DND-41 (cell line): ENCODE data around the gene SBF1.

Experiments
- ATAC-seq: fragments of 200-7000 bp; cut with Tn5 transposase; 3 replicates; pipeline ENCODE4 v1.9.1; 2021; ENCODE audit warnings: low read depth; ENCODE audit not compliant: insufficient read depth
- DNase-seq: peaks from one replicate; pipeline ENCODE4 v3.0.0-alpha.2; 2020
- H2AFZ ChIP-seq: 2 replicates; pipeline ENCODE4 v1.6.0; 2012; ENCODE audit warnings: low read depth, low read length
- H3K27ac ChIP-seq: 2 replicates; pipeline ENCODE4 v1.5.1; 2012; ENCODE audit warnings: low read length, inconsistent platforms
- H3K27me3 ChIP-seq: fragments of 200-600 bp; sonication (generic); 2 replicates; pipeline ENCODE4 v1.6.0; 2012; ENCODE audit warnings: low read length, mild to moderate bottlenecking, inconsistent platforms; ENCODE audit not compliant: insufficient read depth, poor library complexity
- H3K36me3 ChIP-seq: 2 replicates; pipeline ENCODE4 v1.5.1; 2012; ENCODE audit warnings: low read length, inconsistent platforms; ENCODE audit not compliant: insufficient read depth
- H3K4me1 ChIP-seq: 2 replicates; pipeline ENCODE4 v1.5.1; 2012; ENCODE audit warnings: mild to moderate bottlenecking, low read length; ENCODE audit not compliant: insufficient read depth
- H3K4me2 ChIP-seq: 2 replicates; pipeline ENCODE4 v1.6.0; 2012; ENCODE audit warnings: mild to moderate bottlenecking, moderate library complexity, low read length, inconsistent platforms; ENCODE audit not compliant: insufficient read depth
- H3K4me3 ChIP-seq, 2 experiments: fragments of 200-600 bp in 1 of 2; shearing (Covaris generic) in 1 of 2; 2 replicates each; pipeline ENCODE4 v1.5.1; 2012 to 2016; ENCODE audit warnings: inconsistent platforms in 2 of 2, low read length in 2 of 2, mild to moderate bottlenecking in 2 of 2, low read depth in 1 of 2, moderate library complexity in 1 of 2
- H3K79me2 ChIP-seq: 2 replicates; pipeline ENCODE4 v1.6.0; 2012; ENCODE audit warnings: low read length, inconsistent platforms; ENCODE audit not compliant: insufficient read depth
- H3K9ac ChIP-seq: 2 replicates; pipeline ENCODE4 v1.6.0; 2012; ENCODE audit warnings: low read depth, mild to moderate bottlenecking, inconsistent platforms, low read length, moderate library complexity
- H3K9me3 ChIP-seq: 2 replicates; pipeline ENCODE4 v1.5.1; 2012; ENCODE audit warnings: low read length, moderate library complexity, mild to moderate bottlenecking, inconsistent platforms; ENCODE audit not compliant: insufficient read depth, severe bottlenecking
- H4K20me1 ChIP-seq: 2 replicates; pipeline ENCODE4 v1.6.0; 2012; ENCODE audit warnings: low read length; ENCODE audit not compliant: insufficient read depth
- EZH2 ChIP-seq: IDR thresholded peaks from 3 replicates; pipeline ENCODE4 v1.6.1; 2012; ENCODE audit warnings: borderline replicate concordance, low read depth, mild to moderate bottlenecking, moderate library complexity, low read length, inconsistent platforms; ENCODE audit not compliant: severe bottlenecking
- TF ChIP-seq, protein P1 (sequence below): IDR thresholded peaks from 2 replicates; pipeline ENCODE4 v1.5.1; 2012; ENCODE audit warnings: borderline replicate concordance, low read length, moderate library complexity, mild to moderate bottlenecking; ENCODE audit not compliant: poor library complexity, severe bottlenecking; ENCODE audit errors: extremely low read depth

The SBF1 gene

DNA sequence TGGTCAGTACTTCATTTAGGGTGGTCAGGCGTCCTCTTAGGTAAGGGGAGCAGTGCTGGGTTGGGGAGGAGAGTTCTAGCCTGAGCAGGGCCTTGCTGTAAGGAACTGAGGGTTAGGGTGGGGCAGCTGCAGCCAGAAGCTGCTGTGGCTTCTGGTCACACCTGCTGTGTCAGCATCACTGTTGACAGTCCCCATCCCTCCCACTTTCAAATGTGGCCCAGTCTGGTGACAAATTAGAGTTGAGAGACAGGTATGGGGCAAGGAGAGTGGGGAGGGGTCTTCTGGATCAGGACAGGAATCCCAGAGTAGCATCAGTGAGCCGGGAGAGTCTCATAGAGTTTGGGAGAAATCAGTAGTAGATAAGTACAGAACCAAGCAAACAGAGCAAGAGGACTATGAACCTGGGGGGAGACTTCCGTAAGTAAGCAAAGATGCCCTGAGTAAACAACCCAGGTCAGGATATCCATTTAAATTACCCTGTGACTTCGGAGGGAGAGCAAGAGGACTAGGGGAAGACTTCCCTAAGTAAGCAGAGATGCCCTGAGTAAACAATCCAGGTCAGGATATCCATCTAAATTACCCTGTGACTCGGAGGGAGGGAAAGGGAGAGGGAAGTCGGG is 78.0 kb downstream of the SBF1 start:
- Histone ChIP-seq H3K4me2 (no peak overlapping the region), H3K79me2 (peaks cover 51% of the 10 kb centered on the region), H3K9ac (no peak overlapping the region), H3K36me3 (peaks cover 68% of the 10 kb centered on the region), H3K27ac (no peak overlapping the region), H3K27me3 (no peaks in the 10 kb centered on the region), H2AFZ (no peak overlapping the region), H3K4me1 (no peaks in the 10 kb centered on the region), H3K9me3 (no peaks in the 10 kb centered on the region), H4K20me1 (peaks cover 43% of the 10 kb centered on the region), H3K4me3 (no peak overlapping the region)
- no peak for TF ChIP-seq EZH2
- TF ChIP-seq, protein P1, sequence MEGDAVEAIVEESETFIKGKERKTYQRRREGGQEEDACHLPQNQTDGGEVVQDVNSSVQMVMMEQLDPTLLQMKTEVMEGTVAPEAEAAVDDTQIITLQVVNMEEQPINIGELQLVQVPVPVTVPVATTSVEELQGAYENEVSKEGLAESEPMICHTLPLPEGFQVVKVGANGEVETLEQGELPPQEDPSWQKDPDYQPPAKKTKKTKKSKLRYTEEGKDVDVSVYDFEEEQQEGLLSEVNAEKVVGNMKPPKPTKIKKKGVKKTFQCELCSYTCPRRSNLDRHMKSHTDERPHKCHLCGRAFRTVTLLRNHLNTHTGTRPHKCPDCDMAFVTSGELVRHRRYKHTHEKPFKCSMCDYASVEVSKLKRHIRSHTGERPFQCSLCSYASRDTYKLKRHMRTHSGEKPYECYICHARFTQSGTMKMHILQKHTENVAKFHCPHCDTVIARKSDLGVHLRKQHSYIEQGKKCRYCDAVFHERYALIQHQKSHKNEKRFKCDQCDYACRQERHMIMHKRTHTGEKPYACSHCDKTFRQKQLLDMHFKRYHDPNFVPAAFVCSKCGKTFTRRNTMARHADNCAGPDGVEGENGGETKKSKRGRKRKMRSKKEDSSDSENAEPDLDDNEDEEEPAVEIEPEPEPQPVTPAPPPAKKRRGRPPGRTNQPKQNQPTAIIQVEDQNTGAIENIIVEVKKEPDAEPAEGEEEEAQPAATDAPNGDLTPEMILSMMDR: no peak
- no peak for ATAC-seq
- no peak for DNase-seq
